HG02852 (cell line): ENCODE measurements around the gene CDK7.

Experiments
- ATAC-seq: cut with Tn5 transposase; IDR thresholded peaks from one replicate; pipeline ENCODE4 v1.9.1; 2021; ENCODE audit warnings: mild to moderate bottlenecking, moderate library complexity; ENCODE audit not compliant: unreplicated experiment

The CDK7 gene

DNA sequence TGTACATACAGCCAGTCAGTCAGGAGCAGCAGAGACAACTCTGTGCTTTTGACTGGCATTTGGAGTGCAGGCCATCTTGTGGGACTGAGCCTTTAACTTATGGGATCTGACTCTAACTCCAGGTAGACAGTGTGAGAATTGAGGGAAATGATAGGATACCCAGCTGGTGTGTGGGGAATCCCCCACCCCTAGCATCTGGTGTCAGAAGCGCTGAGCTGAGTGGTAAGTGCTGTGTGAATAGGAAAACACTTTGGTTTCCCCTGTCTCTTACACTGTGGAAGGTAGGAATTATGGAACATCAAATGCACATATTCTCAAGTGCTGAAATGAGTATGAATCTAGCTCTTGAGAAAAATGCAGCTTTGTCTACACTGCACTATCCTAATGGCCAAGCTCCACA is 54.0 kb downstream of the CDK7 start:
- ATAC-seq = no peak

DNA sequence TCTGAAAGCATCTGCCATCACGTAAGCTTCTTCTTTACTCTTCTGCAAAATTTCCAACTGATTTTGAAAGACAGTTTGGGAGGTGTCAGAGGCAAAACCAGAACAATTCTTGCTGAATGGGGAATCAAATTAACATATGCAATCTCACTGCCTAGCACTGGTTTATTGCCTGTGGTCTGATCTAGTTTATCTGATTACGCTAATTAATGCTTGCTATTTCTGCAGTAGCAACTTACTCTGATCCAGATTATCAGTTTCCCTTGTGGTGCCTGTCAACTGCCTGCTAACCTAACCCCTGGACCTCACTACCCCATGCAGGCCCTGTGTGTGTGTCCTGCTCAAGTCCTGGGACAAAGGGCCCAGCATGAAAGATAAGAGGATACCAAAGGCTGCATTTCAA is 57.6 kb downstream of the CDK7 start:
- no peak for ATAC-seq

DNA sequence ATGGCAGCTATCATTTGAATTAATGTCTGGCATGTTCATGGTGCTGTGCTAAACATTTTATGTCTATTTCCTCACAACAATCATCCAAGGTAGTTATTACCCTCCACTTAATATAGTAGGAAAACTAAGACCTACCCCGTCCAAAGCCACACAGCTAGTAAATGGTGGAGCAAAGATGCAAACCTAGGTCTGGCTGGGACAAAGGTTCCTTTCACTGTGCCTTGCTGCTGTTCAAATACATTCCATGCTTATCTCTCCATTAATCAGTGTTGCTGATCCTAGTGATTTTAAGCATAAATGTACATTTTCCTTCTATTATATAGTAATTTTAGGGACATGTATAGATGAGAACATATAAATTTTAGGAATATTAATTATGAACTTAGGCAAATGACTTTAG is 59.2 kb downstream of the CDK7 start:
- ATAC-seq = no peak

DNA sequence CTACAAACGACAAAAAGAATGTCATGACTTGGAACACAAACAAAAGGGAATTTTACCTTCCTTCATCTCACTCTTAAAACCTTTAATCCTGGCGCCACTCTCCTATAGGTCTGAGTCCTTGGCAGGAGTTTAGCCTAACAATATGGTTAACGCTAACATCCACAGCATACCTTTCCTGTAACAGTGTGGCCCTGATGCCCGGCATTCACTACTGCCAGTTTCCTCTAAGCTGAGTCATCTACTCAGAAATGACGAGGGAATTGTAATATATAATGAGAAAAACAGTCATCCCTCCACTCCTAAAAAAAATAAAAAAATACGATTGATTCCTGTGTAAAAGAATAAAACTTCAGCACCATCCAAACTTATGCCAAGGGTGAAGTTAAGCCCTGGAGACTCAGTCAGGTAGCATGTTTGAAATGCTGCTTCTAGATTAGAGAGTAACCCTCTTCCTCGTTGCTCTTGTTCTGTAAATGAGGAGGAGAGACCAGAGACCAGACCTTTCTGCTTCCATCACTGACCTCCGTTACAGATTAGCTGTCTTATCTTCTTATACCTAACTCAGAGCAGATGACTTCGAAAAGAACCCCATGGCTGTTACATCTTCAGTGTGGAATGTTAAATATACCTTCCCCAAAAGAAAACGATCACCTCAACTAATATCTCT is 60.5 kb downstream of the CDK7 start:
- no peak for ATAC-seq

DNA sequence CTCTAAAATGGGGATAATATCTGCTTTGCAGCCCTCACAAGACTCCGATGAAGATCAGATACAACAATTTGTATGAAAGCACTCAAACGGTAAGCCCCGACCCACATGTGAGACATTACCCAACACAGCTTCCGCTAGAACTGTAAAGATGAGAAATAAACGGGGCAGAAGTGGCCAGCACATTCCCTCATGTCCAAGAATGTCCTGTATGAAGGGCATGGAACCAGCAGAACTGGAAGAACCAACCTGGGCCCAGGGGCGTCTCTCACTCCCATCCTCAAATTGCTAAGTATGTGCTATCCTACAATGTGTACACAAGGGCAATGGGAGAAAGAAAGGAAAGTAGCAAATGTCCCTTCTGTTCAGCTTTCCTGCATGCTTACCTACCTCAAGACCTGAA is 64.9 kb downstream of the CDK7 start:
- ATAC-seq = no peak

DNA sequence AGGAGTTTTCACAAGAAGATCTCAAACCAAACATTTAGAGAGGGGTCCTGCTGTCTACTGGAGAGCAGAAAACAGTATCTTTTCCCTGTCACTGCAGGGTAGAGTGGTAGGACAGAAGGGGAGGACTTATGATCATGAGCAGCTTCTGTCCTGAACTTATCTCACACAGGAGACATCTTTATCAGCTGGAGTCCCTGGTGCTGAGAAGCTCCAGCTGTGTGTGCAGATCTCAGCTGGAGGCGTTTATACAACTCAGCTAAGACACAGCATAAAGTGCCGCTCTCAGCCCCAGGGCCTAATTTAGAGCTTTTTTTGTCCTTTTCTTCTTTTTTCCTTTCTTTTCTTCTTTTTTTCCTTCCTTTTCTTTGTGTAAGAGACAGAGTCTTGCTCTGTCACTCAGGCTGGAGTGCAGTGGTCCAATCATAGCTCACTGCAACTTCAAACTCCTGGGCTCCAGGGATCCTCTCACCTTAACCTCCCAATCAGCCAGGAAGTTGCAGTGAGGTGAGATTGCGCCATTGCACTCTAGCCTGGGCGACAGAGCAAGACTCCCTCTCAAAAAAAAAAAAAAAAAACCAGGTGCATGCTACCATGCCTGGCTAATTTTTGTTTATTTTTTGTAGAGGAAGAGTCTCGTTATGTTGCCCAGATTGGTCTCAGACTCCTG is 66.0 kb downstream of the CDK7 start:
- no peak for ATAC-seq

DNA sequence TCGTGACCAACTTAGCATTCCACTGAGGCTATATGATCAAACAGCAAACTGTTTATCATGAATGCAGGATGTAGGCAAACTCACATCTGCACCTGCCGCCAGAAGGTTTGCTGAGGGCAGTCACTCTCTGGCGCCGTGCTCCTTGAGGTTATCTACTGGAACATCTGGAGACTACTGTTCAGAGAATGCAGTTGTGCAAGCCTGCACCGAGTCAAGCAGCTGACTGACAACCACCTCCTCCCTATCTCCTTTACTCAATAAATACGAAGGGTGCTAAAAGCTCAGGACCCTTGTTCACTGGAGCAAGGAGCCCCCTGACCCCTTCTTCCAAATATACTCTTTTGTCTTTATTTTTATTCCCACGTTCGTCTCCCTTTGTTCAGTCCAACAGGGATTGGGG is 70.8 kb downstream of the CDK7 start:
- no peak for ATAC-seq

DNA sequence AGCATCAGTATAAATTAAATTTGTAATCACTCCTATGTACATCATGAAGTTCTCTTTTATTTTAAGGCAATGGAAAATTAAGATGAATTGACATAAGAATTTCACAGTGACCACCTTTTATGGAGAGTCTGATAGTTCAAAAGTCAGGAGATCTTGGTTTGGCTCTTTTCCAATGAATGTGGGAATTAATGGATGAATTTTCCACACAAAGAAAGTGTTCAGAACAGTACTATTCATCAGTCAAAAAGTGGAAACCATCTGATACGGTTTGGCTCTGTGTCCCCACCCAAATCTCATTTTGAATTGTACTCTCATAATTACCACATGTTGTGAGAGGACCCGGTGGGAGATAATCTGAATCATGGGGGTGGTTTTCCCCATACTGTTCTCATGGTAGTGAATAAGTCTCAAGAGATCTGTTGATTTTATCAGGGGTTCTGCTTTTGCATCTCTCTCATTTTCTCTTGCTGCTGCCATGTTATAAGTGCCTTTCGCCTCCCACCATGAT is 73.4 kb downstream of the CDK7 start:
- ATAC-seq = no peak

DNA sequence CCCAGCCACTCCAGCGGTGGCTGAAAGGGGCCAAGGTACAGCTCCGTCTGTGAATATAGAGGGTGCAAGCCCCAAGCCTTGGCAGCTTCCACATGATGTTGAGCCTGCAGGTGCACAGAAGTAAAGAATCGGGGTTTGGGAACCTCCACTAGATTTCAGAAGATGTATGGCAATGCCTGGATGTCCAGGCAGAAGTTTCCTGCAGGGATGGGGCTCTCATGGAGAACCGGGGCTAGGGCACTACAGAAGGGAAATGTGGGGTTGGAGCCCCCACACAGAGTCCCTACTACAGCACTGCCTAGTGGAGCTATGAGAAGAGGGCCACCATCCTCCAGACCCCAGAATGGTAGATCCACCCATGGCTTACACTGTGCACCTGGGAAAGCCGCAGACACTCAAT is 74.7 kb downstream of the CDK7 start:
- ATAC-seq = no peak

DNA sequence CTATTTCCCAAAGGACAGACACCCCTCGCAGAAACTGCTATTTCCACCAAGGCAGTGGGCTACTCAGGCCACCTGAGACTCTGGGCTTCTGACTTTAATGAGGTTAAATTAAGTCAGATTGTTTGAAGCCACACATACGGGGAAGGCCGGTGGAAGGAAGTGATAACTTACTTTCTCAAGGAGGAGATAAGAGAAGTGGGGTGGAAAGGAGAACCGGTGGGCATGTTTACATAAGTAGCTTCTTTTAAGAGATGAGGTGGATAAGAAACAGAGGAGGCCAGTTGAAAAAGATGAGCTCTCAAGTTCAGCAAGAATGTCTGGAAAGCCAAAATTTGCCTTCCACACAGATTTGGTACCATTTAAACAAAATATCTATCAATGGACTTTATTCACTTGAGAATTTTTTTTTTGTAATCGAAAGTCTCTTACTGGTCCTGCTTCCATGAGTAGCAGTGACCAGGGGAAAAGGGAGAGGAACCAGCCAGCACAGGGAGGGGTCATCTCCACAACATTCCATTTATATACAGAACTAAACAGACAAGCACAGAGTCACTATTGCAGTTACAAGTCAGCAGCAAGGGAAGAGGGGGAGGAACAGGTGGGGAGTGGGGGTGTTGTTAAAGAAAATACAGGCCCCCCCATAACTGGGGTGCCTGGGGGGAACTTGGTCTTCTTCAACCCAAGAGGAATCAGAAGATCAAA is 77.9 kb downstream of the CDK7 start:
- no peak for ATAC-seq

DNA sequence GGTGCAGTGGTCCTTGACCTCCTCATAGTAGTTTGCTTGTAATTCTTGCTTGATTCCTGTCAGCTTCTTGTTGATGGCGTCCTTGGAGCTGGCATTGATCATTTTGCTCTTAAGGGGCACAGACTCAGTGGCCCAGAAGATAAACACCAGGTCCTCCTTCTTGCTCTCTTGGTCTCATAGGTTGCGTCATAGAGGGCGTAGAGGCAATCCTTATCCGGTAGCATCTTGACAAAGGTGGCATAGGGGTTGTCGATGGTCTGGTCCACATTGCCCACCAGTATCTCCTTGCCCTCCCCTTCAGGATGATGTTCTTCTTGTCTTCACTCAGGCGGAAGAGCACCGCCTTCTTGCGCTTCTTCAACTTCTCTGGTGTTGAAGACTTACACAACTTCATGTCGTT is 78.7 kb downstream of the CDK7 start:
- no peak for ATAC-seq

DNA sequence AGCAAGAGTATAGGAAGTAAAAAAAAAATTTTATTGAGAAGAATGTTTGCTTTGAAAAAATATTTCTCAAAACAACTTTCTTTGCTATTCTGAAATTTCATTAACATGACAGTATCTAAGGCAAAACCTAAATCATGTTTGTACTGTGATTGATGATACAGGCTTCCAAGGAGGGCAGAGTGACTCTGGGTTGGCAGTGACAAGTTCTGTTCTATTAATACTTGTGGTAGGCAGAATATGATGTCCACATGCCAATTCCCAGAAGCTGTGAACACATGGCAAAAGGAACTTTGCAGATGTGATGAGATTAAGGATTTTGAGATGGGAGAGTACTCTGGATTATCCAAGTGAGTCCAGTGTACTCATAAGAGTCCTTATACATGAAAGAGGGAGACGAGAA is 81.3 kb downstream of the CDK7 start:
- ATAC-seq = no peak

DNA sequence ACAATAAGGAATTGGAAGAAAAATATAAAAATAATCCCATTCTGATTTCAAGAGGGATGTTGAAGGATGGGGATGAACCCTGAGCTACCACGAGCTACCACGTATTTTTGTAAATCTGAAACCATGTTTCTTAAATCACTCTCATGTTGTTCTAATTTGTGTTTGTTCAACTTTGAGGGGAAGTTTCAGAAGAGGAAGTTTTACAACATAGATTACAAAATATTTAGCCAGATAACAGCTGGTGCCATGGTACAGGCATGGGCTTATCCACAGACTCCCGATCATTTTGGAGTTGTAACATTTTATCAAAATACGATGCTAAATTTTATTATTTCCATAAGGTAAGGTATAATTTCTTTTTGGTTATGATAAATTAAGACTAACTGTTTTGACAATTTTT is 82.7 kb downstream of the CDK7 start:
- ATAC-seq = no peak

DNA sequence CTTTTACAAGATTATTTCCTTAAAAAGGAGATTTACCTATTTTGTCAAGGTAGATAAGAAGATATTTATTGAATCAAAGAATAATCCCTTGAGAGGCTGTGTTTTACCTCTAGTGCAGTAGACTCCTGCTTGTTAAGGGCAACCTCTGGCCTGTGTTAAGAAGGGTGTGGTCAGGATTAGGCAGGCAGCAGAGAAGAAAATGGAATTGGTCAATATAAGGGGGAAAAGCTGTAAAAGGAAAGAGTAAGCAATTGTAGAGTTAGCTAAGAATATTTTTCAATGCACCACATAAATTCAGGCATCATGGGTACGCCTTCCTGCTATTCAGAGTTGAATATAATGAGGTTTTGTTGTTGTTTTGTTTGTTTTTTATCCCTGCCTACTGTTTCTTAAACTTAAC is 91.7 kb downstream of the CDK7 start:
- ATAC-seq = no peak
